GM10847 (cell line): ENCODE data around the gene UGT1A4.

ENCODE experiments used
- POLR2A ChIP-seq: IDR thresholded peaks from 2 replicates; pipeline ENCODE4 v1.6.1; 2011; ENCODE audit not compliant: insufficient read length; ENCODE audit errors: extremely low read depth

The UGT1A4 gene

GRCh38 chr2:233810385-233810784, 91.8 kb downstream of the UGT1A4 start:
- TF ChIP-seq POLR2A: no peak

- no peak for TF ChIP-seq POLR2A
Observed at GRCh38 chr2:233811087-233811486, 92.6 kb downstream of the UGT1A4 start.

GRCh38 chr2:233811732-233812131, 93.2 kb downstream of the UGT1A4 start:
- no peak for TF ChIP-seq POLR2A

- no peak for TF ChIP-seq POLR2A
Observed at GRCh38 chr2:233813236-233814055, 94.9 kb downstream of the UGT1A4 start.

- TF ChIP-seq POLR2A: no peak
Observed at GRCh38 chr2:233814056-233814835, 95.7 kb downstream of the UGT1A4 start.

- TF ChIP-seq POLR2A: no peak
Observed at GRCh38 chr2:233815861-233816260, 97.3 kb downstream of the UGT1A4 start.

GRCh38 chr2:233816334-233816733, 97.8 kb downstream of the UGT1A4 start:
- no peak for TF ChIP-seq POLR2A

- no peak for TF ChIP-seq POLR2A
Observed at GRCh38 chr2:233816771-233817170, 98.2 kb downstream of the UGT1A4 start.

- TF ChIP-seq POLR2A: no peak
Observed at GRCh38 chr2:233817361-233817911, 98.9 kb downstream of the UGT1A4 start.

- TF ChIP-seq POLR2A: no peak
Observed at GRCh38 chr2:233817995-233818638, 99.6 kb downstream of the UGT1A4 start.

- TF ChIP-seq POLR2A: no peak
Observed at GRCh38 chr2:233818639-233819621, 100.4 kb downstream of the UGT1A4 start.

- TF ChIP-seq POLR2A: no peak
Observed at GRCh38 chr2:233819884-233820773, 101.6 kb downstream of the UGT1A4 start.

GRCh38 chr2:233820774-233821105, 102.2 kb downstream of the UGT1A4 start:
- TF ChIP-seq POLR2A: no peak
